NCI-H1417 (cell line): Measurements from ENCODE around the gene RGL4.

Experiments used
- DNase-seq, 3 experiments: peaks; one replicate each; lab custom pipeline; 2025; lab: John Stamatoyannopoulos, UW

RGL4 gene

GRCh38 chr22:23743303-23743705, 52.5 kb downstream of the RGL4 start:
- DNase-seq = no peak

- no peak for DNase-seq
Measured at GRCh38 chr22:23744001-23744400, 53.2 kb downstream of the RGL4 start.

- DNase-seq = no peak
Measured at GRCh38 chr22:23744485-23744884, 53.7 kb downstream of the RGL4 start.

DNA sequence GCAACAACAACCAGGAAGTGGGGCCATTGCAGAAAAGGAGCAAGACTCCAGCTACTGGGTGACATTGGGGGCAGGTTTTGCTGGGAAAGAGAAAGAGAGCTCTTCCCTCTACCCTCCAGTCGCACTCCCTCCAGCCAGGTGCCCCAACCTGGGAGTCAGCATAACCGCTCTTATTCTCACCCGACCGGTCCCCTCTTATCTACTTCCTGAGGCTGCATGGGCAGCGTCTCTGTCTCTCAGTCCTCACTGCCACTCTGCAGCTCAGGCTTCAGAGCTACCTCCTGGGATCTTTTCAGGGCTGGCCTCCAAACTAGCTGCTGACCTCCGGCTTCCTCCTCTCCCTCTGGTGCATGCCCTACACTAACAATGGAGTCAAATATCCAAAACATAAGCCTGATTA, 55.0 kb downstream of the RGL4 start:
- DNase-seq = no peak
